Left ventricle myocardium inferior (tissue), 1 donor: ENCODE results near the gene C16orf96. TPM values are rescaled to one million over a fixed set of nuclear protein-coding genes. Genes with fewer than 3 reads are reported as not detected.

ENCODE experiments used
- DNase-seq: peaks from one replicate; pipeline ENCODE4 v3.0.0-alpha.2; 2020
- H3K27ac ChIP-seq: fragments of 200-600 bp; replicated peaks from 2 replicates; pipeline ENCODE4 v1.8.0; 2021
- H3K27me3 ChIP-seq: fragments of 200-600 bp; 2 replicates; pipeline ENCODE4 v1.8.0; 2021; ENCODE audit warnings: low read depth
- H3K36me3 ChIP-seq: fragments of 200-600 bp; 2 replicates; pipeline ENCODE4 v1.8.0; 2021
- H3K4me1 ChIP-seq: fragments of 200-600 bp; 2 replicates; pipeline ENCODE4 v1.8.0; 2021
- H3K4me3 ChIP-seq: fragments of 200-600 bp; 2 replicates; pipeline ENCODE4 v1.8.0; 2021; ENCODE audit warnings: mild to moderate bottlenecking, moderate library complexity
- H3K9me3 ChIP-seq: fragments of 200-600 bp; replicated peaks from 2 replicates; pipeline ENCODE4 v1.8.0; 2021
- CTCF ChIP-seq: fragments of 200-600 bp; IDR thresholded peaks from 2 replicates; pipeline ENCODE4 v1.8.0; 2021; ENCODE audit warnings: antibody characterized with exemption, mild to moderate bottlenecking, borderline replicate concordance
- intact Hi-C: fragments of 100-400 bp; cut with micrococcal nuclease; formaldehyde crosslinking; loops from one replicate; pipeline ENCODE4 v1.11.0; 2022
- total RNA-seq: library from RNA; stranded (reverse); fragmentation: NEBNext Ultra II Directional; extraction: Animal tissue kit (Norgen Biotek cat#: 25700); gene quantifications from one replicate; pipeline ENCODE4 v1.2.1, GENCODE V29; 2021
- donor health status: DM: no; HTN: yes; CAD: no; lungs with severe emphysema.

C16orf96 gene
- total RNA-seq, 1 donor from 2014 or later: 0.08 TPM

GRCh38 chr16:4520913-4521312, 35.2 kb upstream of the C16orf96 start:
- H3K9me3 ChIP-seq: no peaks in the 10 kb centered on the region
- DNase-seq: no peak
- no peak for TF ChIP-seq CTCF
- no peaks in the 10 kb centered on the region for H3K36me3 ChIP-seq
- no peak overlapping the region for H3K27ac ChIP-seq
- no peak overlapping the region for H3K4me3 ChIP-seq
- H3K4me1 ChIP-seq: peaks cover 71% of the 10 kb centered on the region
- no peaks in the 10 kb centered on the region for H3K27me3 ChIP-seq
- intact Hi-C loops: loop anchor here (10.0 kb wide), 1 partner anchor 94 kb away; the partner anchor contains the start of gene UBALD1

GRCh38 chr16:4522051-4522581, 34.0 kb upstream of the C16orf96 start:
- no peaks in the 10 kb centered on the region for H3K36me3 ChIP-seq
- H3K27me3 ChIP-seq: no peaks in the 10 kb centered on the region
- peak; percentile 41 for DNase-seq
- H3K27ac ChIP-seq: peak overlapping the region; percentile 50
- no peak for TF ChIP-seq CTCF
- intact Hi-C loops: loop anchor here (10.0 kb wide), 1 partner anchor 93 kb away; the partner anchor contains the start of gene UBALD1
- no peaks in the 10 kb centered on the region for H3K9me3 ChIP-seq
- H3K4me1 ChIP-seq: peaks cover 73% of the 10 kb centered on the region
- no peak overlapping the region for H3K4me3 ChIP-seq

- Histone ChIP-seq H3K27ac (peak overlapping the region; percentile 50), H3K4me1 (peaks cover 66% of the 10 kb centered on the region), H3K36me3 (no peaks in the 10 kb centered on the region), H3K9me3 (no peaks in the 10 kb centered on the region), H3K27me3 (no peaks in the 10 kb centered on the region), H3K4me3 (no peak overlapping the region)
- intact Hi-C loops: loop anchor here (10.0 kb wide), 1 partner anchor 91 kb away; the partner anchor contains the start of gene UBALD1
- no peak for TF ChIP-seq CTCF
- DNase-seq: no peak
These were observed 32.5 kb upstream of the C16orf96 start for GRCh38 chr16:4523686-4524085.

GRCh38 chr16:4524571-4524970, 31.6 kb upstream of the C16orf96 start:
- no peaks in the 10 kb centered on the region for H3K27me3 ChIP-seq
- H3K36me3 ChIP-seq: no peaks in the 10 kb centered on the region
- no peak overlapping the region for H3K4me3 ChIP-seq
- intact Hi-C loops: loop anchor here (10.0 kb wide), 1 partner anchor 90 kb away; the partner anchor contains the start of gene UBALD1
- H3K27ac ChIP-seq: peak overlapping the region; percentile 75
- H3K4me1 ChIP-seq: peaks cover 73% of the 10 kb centered on the region
- DNase-seq: no peak
- no peaks in the 10 kb centered on the region for H3K9me3 ChIP-seq
- no peak for TF ChIP-seq CTCF

GRCh38 chr16:4525069-4525468, 31.1 kb upstream of the C16orf96 start:
- H3K4me1 ChIP-seq: peaks cover 73% of the 10 kb centered on the region
- H3K27ac ChIP-seq: peak overlapping the region; percentile 75
- H3K36me3 ChIP-seq: no peaks in the 10 kb centered on the region
- DNase-seq: no peak
- no peak overlapping the region for H3K4me3 ChIP-seq
- H3K27me3 ChIP-seq: no peaks in the 10 kb centered on the region
- intact Hi-C loops: loop anchor here (10.0 kb wide), 1 partner anchor 90 kb away; the partner anchor contains the start of gene UBALD1
- H3K9me3 ChIP-seq: no peaks in the 10 kb centered on the region
- TF ChIP-seq CTCF: no peak
